Measurements from ENCODE around the gene FAM13A.
"Not testable (repeated sequence)": the region's sequence is repeated elsewhere in the genome, so short reads cannot be mapped to it uniquely, and the experiment has no call there.

The FAM13A gene

DNA sequence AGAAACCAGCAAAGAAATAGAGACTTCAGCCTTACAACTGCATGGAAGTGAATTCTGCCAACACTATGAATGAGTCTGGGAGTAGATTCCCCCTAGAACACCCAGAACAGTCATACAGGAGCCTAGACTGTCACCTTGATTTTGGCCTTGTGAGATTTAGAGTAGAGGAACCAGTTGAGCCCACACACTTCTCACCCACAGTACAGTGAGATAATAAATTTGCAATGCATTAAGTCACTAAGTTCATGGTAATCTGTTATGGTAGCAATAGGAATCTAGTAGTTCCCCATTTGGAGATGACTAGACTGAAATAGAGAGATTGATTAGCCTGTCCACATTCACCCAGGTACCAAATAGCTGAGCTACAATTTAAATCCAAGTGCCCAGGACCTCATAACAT, 59.0 kb downstream of the FAM13A start:
- no peak for DNase-seq

DNA sequence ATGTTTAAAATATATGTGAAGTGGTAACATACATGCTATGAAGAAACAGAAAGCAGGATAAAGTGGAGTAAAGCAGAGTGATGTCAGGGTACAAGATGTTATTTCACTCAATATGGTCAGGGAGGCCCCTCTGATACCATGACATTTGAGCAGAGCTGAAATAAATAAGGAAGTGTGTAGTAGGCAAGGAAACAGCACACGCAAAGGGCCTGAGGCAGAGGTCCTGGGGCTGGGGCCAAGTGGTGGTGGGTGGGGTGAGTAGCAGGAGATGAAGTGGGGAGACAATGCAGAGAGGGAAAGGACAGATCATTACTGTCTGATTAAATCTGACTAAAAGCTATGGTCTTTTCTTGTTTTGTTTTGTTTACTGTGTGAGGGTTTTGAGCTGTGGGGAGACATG, 61.1 kb downstream of the FAM13A start:
- DNase-seq, result no peak

GRCh38 chr4:88995257-88995656, 61.7 kb downstream of the FAM13A start:
- not testable (repeated sequence) for DNase-seq

DNA sequence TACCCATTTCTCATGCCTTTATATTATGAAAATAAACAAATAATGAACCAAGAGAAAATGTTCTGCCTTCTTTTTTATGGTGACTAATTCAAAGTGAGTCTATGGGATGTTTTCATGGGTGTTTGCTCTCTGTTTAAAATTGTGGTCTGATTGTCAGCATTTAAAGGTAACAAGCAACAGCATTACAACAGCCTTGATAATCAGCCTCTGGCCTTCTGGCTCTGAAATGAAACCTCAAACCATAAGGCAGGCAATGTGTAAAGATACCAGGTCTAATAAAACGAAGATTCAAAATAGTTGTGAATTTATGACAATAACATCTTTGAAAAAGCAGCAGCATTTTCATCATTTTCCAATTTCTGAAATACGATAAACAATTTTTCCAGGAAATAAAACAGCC, 63.7 kb downstream of the FAM13A start:
- no peak for DNase-seq

- no peak for DNase-seq
These were observed 65.2 kb downstream of the FAM13A start for GRCh38 chr4:88991746-88992145.

- no peak for DNase-seq
These were observed 67.0 kb downstream of the FAM13A start for GRCh38 chr4:88989990-88990389.

DNA sequence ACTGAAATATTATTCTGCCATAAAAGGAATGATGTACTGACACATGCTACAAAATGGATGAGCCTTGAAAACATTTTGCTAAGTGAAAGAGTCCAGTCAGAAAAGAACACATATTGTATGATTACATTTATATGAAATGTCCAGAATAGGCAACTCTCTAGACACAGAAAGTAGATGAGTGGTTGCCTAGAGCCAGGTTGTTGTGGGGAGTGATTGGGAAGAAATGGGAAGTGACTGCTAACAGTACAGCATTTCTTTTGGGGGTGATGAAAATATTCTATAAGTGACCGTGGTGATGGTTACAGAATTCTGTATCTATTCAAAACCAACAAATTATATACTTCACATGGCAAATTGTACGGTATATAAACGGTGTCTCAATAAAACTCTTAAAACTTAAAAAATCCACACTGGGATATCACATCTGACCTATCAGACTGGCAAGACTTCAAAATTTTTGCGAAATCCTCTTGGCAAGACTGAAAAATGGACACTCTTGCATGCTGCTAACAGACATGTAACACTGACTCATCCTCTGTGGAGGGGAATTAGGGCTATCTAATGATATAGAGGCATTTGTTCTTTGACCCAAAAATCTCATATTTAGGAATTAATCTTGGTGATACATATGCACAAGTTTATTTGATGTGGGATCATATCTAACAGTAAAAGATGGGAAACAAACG, 71.8 kb downstream of the FAM13A start:
- DNase-seq, result no peak

DNA sequence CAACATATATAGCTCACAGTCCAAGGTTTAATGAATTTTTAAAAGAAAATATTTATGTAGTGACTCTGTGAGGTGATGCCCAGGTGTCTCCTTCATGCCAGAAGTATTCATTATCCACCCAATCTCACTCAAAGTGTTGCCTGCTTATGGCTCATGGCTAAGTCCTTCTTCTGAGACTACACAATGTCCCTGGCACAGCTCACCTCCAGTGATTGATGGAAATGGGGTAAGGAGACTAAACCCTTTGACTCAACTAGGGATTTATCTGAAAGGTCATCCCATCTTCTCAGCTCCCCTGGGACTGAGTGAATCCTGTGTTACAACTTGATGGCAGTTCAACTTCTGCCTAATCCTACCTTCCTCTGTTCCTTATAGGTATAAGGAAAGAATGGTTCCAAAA, 74.2 kb downstream of the FAM13A start:
- no peak for DNase-seq

DNA sequence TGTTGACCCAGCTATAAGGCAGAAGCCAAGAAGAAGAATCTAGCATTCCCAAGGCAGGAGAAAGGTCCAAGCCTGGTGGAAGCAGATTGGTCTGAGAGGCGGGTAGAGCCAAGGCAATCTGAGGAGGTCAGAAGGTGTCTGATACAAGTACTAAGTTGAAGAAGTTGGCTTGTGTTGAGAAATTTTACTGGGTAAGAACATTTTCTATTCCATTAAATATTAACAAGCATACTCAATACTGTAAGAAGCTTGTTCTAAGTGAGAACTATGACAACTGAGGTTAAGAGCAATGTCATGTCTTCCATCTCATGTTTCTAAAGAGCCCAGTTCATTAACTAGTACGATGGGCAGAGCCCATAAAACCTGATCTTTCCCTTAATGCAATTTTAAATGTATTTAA, 75.0 kb downstream of the FAM13A start:
- DNase-seq, result no peak

DNA sequence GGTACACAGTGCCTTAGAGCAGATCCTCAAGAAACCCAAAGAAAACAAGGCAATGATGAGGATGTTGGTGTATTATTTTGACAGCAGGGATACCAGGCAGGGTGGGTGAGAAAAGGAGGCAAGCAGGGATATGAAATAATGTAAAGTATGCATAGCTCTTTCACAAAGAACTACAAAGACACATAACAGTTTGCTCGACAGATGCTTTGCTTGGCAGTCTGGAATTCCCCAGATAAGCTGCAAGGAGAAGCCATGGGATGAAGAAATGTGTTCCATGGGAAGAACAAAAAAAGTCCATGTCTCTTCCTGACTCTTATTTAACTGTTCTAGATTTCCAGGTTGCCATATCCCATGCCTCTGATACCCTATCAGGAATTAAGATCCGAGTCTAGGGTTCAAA, 75.4 kb downstream of the FAM13A start:
- no peak for DNase-seq

DNA sequence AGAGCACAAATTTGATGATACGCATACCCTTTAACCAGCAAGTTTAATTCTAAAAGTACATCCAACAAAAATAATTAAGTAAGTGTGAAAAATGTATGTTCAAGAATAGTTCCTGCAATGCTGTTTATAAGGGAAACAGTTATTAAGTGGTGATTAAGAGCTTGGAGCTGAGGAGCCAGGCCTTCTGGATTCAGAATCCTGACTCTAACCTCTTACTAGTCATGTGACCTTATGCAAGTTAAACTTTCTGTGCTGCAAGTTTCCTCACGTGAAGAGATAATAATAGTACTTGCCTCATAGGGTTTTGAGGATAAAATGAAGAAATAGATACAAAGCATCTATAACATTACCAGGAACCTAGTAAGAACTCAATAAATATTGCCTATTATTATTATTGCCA, 77.7 kb downstream of the FAM13A start:
- DNase-seq, result no peak

- no peak for DNase-seq
These were observed 80.3 kb downstream of the FAM13A start for GRCh38 chr4:88976775-88977035.

DNA sequence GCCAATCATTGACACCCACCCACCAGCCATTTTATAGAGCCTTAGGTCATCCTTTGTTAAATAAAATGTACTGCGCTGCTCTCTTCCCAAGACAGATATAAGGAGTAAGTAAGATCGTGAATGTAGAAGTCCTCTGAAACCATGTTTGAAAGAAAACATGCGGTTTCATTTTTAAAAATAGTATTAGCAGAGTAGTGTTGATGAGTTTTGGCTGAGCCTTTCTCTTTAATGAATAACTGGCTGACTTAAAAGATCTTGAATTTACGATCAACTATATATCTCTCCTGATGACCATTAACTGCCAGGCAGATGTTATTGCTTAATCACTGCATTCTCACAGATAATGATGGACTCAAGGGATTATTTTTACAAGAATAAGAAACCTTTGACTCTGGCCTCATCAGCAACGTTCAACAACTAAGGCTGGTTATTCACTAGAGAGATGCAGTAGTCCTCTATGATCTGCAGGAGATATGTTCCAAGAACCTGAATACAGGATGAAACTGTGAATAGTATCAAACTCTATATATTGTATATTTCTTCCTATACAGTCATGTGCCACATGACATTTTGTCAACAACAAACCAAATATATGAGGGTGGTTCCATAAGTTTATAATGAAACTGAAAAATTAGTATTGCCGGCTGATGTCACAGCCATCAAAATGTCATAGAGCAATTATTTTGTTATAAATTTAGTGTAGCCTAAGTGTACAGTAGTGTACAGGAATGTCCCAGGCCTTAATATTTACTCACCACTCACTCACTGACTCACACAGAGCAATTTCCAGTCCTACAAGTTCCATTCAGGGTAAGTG, 80.8 kb downstream of the FAM13A start:
- DNase-seq, result peak; percentile 43

DNA sequence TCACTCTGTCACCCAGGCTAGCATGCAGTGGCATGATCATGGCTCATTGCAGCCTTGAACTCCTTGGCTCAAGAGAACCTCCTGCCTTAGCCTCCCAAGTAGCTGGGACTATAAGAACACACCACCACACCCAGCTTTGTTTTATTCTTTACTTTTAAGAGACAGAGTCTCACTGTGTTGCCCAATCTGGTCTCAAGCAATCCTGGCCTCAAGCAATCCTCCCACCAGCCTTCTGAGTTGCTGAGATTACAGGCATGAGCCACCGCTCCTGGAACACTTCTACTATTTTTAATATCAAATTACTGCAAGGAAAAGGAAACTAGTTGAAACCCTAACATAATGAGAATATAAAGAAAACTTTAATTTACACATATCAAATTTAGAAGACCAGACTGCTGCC, 85.4 kb downstream of the FAM13A start:
- DNase-seq, result no peak

DNA sequence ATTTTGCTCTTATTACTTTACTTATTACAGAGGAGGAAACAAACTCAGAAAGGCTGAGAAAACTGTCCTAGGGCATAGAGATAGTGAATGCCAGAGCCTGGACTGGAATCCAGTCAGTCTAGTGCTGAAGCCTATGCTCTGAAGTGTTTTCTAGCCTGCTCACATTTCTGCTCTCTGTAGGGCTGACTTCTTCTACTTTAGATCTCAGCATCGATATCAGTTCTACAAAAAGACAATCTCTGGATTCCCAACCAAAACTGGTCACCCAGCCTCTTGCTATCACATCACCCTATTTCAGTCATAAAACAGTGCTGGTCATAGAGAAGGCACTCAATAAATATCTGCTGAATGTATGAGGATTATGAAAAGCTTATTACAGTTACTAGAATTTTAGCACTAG, 87.2 kb downstream of the FAM13A start:
- peak; percentile 30 for DNase-seq

- peak; percentile 54 for DNase-seq
These were observed 87.7 kb downstream of the FAM13A start for GRCh38 chr4:88969271-88969670.

DNA sequence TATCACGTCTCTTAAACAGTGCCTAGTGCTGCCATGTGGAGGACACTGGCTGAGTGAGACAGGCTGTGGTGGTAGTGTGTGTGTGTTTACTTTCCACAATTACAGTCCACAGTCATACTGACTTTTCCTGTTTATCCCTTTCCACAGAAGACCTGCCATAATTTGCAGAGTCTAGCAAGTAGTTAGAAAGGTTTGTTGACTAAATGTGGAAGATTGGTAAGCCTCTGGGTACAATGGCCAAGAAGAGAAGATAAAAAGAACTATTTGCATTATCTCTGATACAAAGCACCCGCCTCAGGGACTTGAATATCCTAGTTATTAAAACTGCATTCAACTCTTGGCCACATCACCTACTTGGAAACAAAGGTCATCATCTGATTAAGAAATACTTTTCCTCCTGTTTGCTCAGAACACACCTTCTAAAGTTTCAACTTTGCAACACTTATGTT, 89.1 kb downstream of the FAM13A start:
- peak; percentile 72 for DNase-seq

- DNase-seq, result peak; percentile 12
These were observed 91.9 kb downstream of the FAM13A start for GRCh38 chr4:88965053-88965452.

DNA sequence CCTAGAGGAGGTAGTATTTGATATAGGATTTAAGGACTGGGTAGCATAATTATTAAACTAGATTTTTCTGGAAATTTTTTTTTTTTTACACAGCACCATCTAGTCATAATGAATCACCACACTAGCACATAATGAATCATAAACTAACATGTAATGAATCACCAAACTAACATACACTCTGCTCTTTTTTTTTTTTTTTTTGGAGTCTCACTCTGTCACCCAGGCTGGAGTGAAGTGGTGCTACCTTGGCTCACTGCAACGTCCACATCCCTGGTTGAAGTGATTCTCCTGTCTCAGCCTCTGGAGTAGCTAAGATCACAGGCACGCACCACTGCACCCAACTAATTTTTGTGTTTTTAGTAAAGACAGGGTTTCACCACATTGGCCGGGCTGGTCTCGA, 92.5 kb downstream of the FAM13A start:
- DNase-seq, result peak; percentile 4

GRCh38 chr4:88963817-88964216, 93.2 kb downstream of the FAM13A start:
- DNase-seq, result peak; percentile 65

GRCh38 chr4:88962396-88962795, 94.6 kb downstream of the FAM13A start:
- no peak for DNase-seq

- DNase-seq, result no peak
These were observed 96.4 kb downstream of the FAM13A start for GRCh38 chr4:88960576-88960975.

DNA sequence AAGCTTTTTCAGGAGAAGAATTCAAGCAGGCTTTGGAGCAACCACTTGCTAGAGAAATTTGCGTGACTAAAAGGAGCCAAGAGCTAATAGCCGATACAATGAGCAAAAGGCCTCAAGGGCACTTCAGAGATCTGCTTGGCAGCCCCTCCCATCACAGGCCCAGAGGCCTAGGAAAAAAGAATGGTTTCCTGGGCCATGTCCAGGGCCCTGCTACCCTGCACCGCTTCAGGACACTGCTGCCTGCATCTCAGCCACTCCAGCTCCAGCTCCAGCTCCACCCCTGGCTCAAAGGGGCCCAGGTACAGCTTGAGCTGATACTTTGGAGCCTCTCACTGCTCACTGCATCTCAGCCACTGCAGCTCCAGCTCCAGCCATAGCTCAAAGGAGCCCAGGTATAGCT, 98.9 kb downstream of the FAM13A start:
- DNase-seq, result no peak

DNA sequence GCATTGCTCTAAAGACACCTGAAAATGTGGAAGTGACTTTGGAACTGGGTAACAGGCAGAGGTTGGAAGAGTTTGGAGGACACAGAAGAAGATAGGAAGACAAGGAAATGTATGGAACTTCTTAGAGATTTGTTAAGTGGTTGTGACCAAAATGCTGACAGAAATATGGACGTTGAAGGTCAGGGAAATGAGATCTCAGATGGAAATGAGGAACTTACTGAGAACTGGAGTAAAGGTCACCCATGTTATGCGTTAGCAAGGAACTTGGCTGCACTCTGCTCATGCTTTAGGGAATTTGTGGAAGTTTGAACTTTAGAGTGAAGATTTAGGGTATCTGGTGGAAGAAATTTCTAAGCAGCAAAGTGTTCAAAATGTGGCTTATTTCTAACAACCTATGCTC, 99.4 kb downstream of the FAM13A start:
- DNase-seq, result no peak
